GM21576 (cell line): ENCODE results near the gene LAMA3.

Experiments
- ATAC-seq: cut with Tn5 transposase; IDR thresholded peaks from one replicate; pipeline ENCODE4 v1.9.1; 2021; ENCODE audit warnings: mild to moderate bottlenecking, moderate library complexity; ENCODE audit not compliant: unreplicated experiment

The LAMA3 gene

GRCh38 chr18:23964282-23965238 lies 275.3 kb downstream of the LAMA3 start:
- no peak for ATAC-seq

DNA sequence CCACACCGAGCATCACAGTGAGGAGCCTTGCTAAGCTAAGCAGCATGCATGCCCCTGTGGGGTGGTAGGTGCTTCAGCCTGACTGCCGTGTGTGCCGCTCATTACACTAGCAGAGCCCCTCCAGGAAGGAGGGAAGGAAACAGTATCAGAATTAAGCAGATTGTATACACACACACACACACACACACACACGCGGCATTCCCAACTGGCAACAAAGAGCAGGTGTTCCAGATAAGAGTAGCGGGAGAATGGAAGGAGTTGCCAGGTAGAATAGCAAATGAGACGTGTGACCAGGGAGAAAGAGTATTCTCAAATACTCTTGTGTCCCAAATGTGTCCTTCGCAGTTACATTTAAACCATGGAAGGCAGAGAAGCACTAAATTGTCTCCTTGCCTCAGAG lies 277.7 kb downstream of the LAMA3 start:
- no peak for ATAC-seq

GRCh38 chr18:23967321-23968089 lies 278.3 kb downstream of the LAMA3 start:
- ATAC-seq, result peak; percentile 47

- no peak for ATAC-seq
Observed at GRCh38 chr18:23968638-23969604, 279.7 kb downstream of the LAMA3 start.

- ATAC-seq, result no peak
Observed at GRCh38 chr18:23969664-23970063, 280.4 kb downstream of the LAMA3 start.

DNA sequence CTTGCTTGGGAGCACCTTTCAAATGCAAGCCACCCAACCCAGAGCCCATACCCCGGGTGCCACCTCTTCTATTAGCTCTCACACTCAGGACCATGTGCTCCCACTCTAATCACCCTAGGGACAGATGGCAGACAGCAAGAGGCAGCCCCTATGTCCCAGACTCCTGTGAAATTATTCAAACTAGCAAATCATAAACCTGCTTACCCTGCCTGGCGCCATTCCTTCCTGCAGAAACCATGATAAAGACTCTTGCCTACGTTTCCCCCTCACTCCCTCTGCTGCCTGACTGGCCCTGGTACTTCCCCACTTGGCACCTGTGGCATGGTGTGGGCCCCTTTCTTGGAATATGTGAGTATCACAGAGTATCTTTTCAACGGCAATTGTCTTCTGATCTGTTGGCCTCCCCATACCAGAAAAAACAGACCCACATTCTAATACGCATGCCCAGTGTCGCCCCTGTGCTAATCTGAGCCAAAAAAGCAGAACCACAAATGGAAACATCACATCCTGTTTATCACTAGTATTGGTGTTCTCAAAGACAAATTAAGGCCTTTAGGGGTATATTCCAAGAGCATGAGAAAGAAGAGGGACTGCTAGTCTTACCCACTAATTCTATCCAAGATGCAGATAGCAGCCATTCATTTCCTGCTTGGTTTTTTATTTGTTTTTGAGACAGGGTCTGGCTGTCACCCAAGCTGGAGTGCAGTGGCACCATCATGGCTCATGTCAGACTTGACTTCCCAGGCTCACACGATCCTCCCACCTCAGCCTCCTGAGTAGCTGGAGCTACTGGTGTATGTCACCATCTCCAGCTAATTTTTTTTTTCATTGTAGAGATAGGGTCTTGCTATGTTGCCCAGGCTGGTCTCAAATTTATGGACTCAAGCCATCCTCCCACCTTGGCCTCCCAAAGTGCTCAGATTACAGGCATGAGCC lies 281.2 kb downstream of the LAMA3 start:
- ATAC-seq, result no peak

DNA sequence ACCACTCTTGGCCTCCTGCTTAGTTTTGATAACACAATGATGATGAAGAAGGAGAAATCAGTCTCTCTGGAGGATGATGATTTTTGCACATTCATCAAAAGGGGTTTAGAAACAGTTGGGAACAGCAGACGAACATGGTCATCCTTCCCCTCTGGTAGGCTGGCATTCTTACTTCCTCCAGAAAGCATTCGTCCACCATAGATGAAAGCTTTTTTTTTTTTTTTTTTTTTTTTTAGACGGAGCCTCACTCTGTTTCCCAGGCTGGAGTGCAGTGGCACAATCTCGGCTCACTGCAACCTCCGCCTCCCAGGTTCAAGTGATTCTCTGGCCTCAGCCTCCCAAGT lies 281.8 kb downstream of the LAMA3 start:
- no peak for ATAC-seq

- no peak for ATAC-seq
Observed at GRCh38 chr18:23971666-23972230, 282.5 kb downstream of the LAMA3 start.

- no peak for ATAC-seq
Observed at GRCh38 chr18:23972453-23972852, 283.2 kb downstream of the LAMA3 start.

DNA sequence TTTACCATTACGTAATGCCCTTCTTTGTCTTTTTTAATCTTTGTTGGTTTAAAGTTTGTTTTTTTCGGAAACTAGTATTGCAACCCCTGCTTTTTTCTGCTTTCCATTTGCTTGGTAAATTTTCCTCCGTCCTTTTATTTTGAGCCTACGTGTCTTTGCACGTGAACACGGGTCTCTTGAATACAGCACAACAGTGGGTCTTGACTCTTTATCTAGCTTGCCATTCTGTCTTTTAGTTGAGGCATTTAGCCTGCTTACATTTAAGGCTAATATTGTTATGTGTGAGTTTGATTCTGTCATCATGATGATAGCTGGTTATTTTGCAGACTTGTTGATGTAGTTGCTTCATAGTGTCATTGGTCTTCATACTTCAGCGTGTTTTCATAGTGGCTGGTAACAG lies 287.9 kb downstream of the LAMA3 start:
- ATAC-seq, result no peak

- no peak for ATAC-seq
Observed at GRCh38 chr18:23977719-23978483, 288.6 kb downstream of the LAMA3 start.

DNA sequence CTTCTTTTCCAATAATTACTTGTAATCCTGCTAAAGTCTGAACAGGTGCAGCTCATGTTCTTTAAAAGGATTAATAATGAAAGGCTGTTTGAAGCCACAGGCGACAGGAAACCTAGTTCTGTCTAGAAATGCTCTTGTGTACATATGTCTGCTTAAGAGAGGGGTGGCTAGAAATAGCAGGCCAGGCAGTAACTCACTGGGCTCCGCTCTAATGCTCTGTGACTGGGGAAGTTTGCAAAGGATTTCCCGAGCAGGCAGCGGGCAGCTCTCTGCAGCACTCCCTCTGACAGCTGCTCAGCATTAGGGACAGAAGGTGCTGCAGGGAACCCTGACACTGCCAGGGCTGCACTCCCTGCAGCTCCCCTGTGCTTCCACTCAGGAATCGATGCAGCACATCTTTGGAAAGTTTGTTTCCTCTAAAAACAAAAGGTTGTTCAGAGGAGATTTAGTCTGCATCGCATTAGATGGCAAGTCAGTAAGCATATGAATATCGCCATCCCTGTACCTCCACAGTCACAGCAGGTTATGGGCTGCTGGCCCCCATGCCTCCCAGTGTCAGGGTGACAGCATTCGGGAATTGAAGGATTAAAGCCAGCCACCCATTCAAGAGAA lies 292.2 kb downstream of the LAMA3 start:
- ATAC-seq, result peak; percentile 94

DNA sequence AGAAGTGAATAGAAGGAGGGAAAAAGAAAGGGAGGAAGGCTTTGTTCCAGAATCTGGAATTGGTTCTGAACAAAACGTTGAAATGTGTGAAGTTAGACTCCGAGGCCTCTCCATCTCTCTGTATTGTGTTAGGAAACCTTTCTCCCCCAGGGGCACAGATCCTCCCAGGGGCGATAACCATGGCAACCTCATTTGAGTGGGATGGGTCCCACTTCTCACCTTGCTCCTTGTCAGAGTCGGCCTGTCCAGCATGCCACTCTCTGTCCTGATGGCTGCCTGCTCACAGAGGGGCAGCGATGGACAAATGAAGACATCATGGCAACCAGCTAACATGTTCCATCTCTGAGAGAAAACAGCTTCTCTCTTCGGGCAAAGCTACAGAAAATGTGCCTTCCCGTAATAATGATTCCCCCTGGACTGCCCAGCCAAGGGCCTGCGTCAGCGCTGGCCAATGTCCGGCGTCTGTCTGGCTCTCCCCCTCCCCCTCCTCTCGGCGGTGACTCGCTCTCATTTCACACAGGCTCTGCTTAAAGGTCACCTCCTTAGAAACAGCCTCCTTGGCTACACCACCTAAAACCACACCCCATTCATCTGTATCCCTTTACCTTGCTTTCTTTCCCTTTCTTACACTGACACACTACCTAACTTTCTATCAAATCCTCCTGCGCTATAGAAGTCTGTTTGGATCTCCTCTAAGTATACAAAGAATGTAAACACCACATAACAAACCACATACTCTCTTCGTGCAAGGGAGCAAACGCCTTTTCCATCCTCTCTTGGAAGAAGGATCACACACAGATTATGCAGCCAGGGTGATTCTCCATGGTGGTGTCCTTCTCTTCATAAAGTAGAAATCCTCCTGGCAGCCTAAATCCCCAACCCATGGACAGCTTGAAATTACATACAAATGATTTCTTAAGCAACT lies 293.2 kb downstream of the LAMA3 start:
- no peak for ATAC-seq

DNA sequence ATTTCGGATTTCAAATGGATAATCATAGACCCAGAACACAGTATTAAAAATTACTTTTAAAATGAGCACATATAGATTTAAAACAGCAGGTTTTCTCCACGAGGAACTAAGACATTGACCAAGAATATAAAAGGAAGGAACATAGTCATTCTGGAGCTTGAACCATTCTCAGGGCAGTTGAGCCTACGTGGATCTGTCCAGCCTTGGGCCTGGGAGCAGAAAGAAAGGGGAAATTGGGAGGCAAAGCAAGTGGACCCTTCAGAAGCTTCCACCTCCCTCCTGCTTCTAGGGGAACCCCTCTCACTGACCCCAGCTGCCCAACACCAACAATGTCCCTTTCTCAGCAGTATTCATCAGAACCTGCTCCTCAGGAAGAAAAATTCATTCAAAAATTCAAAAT lies 293.9 kb downstream of the LAMA3 start:
- no peak for ATAC-seq

DNA sequence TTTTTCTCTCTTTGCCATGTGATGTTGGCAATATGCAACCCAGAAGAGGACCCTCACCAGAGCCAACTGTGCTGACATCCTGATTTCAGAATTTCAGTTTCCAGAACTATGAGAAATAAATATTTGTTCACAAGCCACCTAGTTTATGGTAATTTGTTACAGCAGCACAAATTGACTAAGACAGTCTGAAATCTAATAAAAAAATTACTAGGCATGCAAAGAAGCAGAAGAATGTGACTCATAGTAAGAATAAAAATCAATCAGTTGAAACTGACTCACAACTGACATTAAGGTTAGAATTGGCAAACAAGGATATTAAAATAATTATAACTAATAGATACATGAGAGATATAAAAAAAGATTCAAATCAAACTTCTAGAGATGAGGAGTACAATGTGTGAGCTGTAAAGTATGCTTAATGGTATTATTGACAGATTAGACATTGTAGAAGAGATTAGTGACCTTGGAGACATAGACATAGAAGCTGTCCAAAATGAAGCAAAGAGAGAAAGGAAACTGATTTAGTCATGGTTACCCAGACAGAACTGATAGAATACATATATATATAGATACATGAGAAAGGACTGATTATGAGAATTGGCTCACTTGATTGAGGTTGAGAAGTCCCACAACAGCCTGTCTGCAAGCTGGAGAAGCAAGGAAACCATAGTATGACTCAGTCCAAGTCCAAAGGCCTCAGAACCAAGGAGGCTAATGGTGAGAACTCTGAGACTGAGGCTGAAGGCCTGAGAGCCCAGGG lies 297.5 kb downstream of the LAMA3 start:
- peak; percentile 46 for ATAC-seq
